GM15510 (cell line): ENCODE measurements around the gene LDB3.

Experiments used
- POLR2A ChIP-seq: IDR thresholded peaks from 3 replicates; pipeline ENCODE4 v1.6.1; 2011; ENCODE audit warnings: borderline replicate concordance; ENCODE audit not compliant: insufficient read length; ENCODE audit errors: extremely low read depth

LDB3 gene

GRCh38 chr10:86684331-86685097, 16.2 kb downstream of the LDB3 start:
- TF ChIP-seq POLR2A: no peak

GRCh38 chr10:86685416-86685815, 17.1 kb downstream of the LDB3 start:
- no peak for TF ChIP-seq POLR2A

GRCh38 chr10:86685893-86686632, 17.8 kb downstream of the LDB3 start:
- TF ChIP-seq POLR2A: no peak

DNA sequence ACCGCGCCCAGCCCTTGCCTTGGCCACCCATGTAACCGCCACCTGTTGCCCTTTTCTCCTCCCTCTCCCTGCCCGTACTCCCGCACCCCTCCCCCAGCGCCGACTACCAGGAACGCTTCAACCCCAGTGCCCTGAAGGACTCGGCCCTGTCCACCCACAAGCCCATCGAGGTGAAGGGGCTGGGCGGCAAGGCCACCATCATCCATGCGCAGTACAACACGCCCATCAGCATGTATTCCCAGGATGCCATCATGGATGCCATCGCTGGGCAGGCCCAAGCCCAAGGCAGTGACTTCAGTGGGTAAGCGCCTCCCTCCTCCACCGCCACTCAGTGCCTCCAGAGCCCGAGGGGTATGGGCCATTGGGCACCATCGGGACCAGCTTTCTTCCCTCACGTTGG, 18.7 kb downstream of the LDB3 start:
- no peak for TF ChIP-seq POLR2A

DNA sequence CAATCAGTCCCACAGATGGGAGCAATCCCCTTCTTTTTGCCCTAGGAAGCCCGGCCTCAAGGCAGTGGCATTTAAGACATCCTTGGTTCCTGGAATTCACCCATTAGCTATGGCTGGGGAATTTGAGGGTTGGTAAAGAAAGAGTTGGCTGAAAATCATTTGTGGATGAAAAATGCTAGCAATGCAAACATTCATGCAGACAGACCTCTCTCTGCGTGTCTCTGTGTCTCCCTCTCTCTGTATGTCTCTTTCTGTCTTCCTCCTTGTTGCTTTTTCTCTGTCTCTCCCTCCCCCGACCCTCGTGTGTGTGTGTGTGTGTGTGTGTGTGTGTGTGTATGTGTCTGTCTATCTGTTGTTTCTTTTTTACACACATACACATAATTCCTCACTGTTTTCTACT, 19.4 kb downstream of the LDB3 start:
- no peak for TF ChIP-seq POLR2A

DNA sequence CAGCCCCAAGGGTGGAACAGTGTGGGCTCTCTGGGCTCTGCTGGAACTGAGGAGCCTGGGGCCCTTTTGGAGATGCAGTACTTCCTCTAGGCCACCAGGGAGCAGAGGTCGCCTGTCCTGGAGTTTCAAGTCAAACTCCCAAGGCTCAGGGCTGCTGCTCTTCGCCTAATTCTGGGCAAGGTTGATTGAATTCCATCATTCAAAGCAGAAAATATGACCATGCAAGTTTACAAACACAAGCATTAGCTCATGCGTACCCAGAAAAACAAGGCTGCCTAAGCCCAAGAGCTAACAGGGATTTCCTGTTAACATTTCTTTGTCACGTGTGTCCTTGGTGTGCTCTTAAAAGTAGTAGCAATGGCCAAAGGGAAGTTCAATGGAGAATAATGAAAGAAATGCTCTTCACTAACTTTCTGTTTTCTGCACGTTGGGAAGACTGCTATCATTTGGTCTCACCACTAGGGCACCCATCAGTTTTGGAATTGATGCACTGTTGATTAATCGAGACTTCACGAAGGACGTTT, 20.1 kb downstream of the LDB3 start:
- no peak for TF ChIP-seq POLR2A

GRCh38 chr10:86689146-86689545, 20.8 kb downstream of the LDB3 start:
- TF ChIP-seq POLR2A: no peak

DNA sequence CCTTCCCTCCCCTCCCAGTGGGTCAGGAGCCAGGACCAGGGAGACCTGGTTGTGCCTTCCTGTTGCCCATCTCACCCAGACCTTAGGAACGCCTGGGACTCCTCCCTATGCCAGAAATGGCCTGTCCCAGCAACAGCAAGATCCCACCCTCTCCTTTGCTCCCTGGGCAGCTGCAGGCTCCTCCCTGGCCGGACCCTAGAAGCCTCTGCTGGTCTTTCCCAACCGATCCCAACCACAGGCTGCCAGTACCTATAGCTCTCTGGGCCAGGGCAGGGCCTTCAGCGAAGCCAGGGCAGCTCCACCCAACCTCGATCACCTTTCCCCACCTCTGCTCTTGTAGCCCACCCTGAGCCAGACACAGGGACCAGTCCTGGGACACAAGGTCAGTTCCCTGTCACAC, 21.9 kb downstream of the LDB3 start:
- TF ChIP-seq POLR2A: no peak

GRCh38 chr10:86690657-86691084, 22.4 kb downstream of the LDB3 start:
- no peak for TF ChIP-seq POLR2A

GRCh38 chr10:86691333-86692022, 23.2 kb downstream of the LDB3 start:
- TF ChIP-seq POLR2A: no peak

DNA sequence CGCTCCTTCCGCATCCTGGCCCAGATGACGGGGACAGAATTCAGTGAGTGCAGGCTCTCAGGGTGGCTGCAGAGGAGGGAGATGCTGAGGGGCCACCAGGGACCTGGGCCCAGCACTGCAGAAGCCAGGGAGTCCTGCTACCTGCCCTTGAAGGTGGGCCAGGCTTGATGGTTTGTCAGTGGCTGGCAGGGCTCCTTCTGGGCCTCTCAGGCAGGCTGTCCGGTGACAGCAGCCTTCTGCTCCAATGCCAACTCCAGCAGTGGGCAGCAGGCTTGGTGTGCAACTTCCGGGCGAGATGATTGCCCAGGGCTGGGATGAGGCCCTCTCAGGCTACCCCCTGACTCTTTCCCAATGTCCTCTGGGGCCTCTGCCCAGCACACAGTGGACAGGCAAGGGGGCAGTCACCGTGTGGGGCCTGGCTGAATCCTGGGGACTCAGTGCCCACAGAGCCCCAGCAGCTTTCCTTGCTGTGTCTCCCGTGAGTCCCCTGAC, 23.8 kb downstream of the LDB3 start:
- no peak for TF ChIP-seq POLR2A

- no peak for TF ChIP-seq POLR2A
These were observed 24.4 kb downstream of the LDB3 start for GRCh38 chr10:86692664-86693063.

DNA sequence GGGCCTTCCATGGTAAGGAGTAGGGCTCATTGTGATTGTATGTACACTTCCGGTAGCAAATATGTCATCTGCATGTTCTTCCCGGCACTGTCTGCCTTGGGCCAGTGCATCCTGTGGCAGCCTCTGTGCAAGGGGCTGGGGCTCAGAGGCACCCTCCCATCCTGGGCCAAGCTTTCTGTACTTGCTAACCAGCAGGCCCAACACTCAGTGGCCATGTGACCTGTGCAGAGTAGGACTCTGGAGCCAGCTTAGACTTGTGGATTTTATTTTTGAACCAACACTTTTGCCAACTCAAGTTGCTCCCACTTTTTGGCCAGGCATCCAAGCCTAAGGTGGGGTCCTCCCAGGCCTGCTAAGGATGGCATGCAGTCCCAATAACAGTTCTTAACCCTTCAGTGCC, 25.0 kb downstream of the LDB3 start:
- TF ChIP-seq POLR2A: no peak

DNA sequence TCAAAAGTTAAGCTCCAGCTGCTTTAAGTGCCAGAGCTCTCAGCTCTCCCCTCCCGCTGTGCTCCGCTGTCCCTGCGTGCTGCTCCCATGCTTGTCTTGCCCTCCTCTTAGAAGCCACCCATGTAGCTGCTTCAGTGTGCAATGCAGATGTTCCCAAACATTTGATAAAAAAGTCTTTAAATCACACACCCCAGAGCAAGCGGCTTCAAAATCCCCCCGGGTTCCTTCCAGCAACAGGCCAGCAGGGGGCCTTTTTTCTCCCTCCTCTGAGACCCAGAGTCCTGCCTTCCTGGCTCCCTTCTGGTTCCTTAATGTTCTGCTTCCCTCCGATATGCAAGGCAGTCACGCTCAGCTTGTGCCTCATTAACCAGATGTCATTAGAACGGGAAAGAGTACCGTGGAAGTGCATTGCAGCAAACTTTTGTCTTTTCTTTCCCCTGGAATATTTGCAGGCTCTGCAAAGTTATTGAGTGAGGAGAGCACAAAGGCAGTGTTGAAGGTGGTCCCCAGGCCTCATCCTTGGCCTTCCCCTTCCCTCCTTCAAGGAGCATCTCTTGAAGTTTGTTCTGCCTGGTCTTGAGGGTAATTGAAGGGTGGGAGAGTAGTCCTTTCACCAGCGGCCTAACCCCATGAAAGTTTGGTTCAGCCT, 25.5 kb downstream of the LDB3 start:
- no peak for TF ChIP-seq POLR2A
